Right atrium auricular region (tissue), 2 donors: ENCODE data around the gene FHL1. TPM values are rescaled to one million over a fixed set of nuclear protein-coding genes. Genes with fewer than 3 reads are reported as not detected.

Source experiments
- DNase-seq: peaks from one replicate; pipeline ENCODE4 v3.0.0-alpha.2; 2019; ENCODE audit warnings: low spot score
- H3K27ac ChIP-seq, 2 donors: fragments of 200-600 bp; sonication (generic); 1 replicate in 1 of 2; 2 replicates in 1 of 2; pipeline ENCODE4 v1.5.1; 2016 to 2019
- H3K27me3 ChIP-seq, 2 donors: fragments of 200-600 bp; sonication (generic); one replicate each; pipeline versions ENCODE4 v1.5.1 to v1.6.0; 2017 to 2019
- H3K36me3 ChIP-seq: fragments of 200-600 bp; sonication (generic); one replicate; pipeline ENCODE4 v1.5.1; 2016
- H3K4me1 ChIP-seq, 2 donors: fragments of 200-600 bp; sonication (generic); one replicate each; pipeline versions ENCODE4 v1.5.1 to v1.6.0; 2017 to 2019
- H3K4me3 ChIP-seq, 2 donors: fragments of 200-600 bp; sonication (generic); 1 replicate in 1 of 2; 2 replicates in 1 of 2; pipeline ENCODE4 v1.5.1; 2017 to 2019; ENCODE audit warnings: mild to moderate bottlenecking in 1 of 2, moderate library complexity in 1 of 2
- H3K9me3 ChIP-seq, 2 donors: fragments of 200-600 bp; sonication (generic); one replicate each; pipeline ENCODE4 v1.5.1; 2019
- CTCF ChIP-seq, 2 donors: fragments of 200-600 bp; sonication (generic); IDR thresholded peaks; one replicate each; pipeline ENCODE4 v1.5.1; 2019; ENCODE audit warnings: antibody characterized with exemption in 2 of 2
- total RNA-seq, 2 donors: library from RNA; depleted of rRNA; stranded (reverse); fragments of >200 nt; gene quantifications; one replicate each; pipeline ENCODE4 v1.1.0, GENCODE V29; 2016

Gene FHL1
- total RNA-seq, 2 donors from 2014 or later, result 869 to 2,468 TPM

- H3K4me3 ChIP-seq, result no peak overlapping the region
- peak overlapping the region; percentile 37 to 40 for H3K27ac ChIP-seq
- DNase-seq, result no peak
- no peak for TF ChIP-seq CTCF (IDR thresholded peaks at IDR 0.05)
- H3K36me3 ChIP-seq, result no peaks in the 10 kb centered on the region
- no peaks in the 10 kb centered on the region for H3K9me3 ChIP-seq
- peaks cover 0 to 14% of the 10 kb centered on the region in 2 donors for H3K4me1 ChIP-seq
- H3K27me3 ChIP-seq, result no peaks in the 10 kb centered on the region
Measured at GRCh38 chrX:136154998-136155397, 7.7 kb downstream of the FHL1 start.

- Histone ChIP-seq H3K36me3 (no peaks in the 10 kb centered on the region), H3K9me3 (no peaks in the 10 kb centered on the region), H3K4me1 (peaks cover 0 to 14% of the 10 kb centered on the region in 2 donors), H3K4me3 (no peak overlapping the region), H3K27me3 (no peaks in the 10 kb centered on the region), H3K27ac (peak overlapping the region in 1 of 2 donors; percentile 45)
- no peak for DNase-seq
- no peak for TF ChIP-seq CTCF (IDR thresholded peaks at IDR 0.05)
Measured at GRCh38 chrX:136156560-136157117, 9.3 kb downstream of the FHL1 start.

DNA sequence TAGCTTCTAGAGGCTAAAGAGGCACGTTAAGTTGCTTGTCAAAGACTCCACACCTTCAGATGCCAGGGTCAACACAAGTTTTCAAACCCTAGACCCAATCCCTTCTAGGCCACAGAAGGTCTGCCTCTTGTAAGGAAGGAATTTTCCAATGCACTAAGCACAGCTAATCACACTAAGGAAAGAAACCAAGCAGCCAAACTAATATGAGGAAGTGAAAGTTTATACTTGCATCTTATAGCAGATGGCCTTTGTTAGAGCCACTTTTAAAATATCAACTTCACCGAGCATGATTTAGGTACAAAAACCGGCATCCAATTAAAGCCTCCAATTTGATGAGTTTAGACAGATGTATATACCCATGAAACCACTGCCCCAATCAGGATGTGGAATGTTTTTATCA lies 9.9 kb downstream of the FHL1 start:
- H3K4me3 ChIP-seq, result no peak overlapping the region
- peak overlapping the region; percentile 32 to 45 for H3K27ac ChIP-seq
- H3K4me1 ChIP-seq, result peaks cover 0 to 14% of the 10 kb centered on the region in 2 donors
- no peaks in the 10 kb centered on the region for H3K27me3 ChIP-seq
- no peaks in the 10 kb centered on the region for H3K9me3 ChIP-seq
- no peaks in the 10 kb centered on the region for H3K36me3 ChIP-seq
- DNase-seq, result no peak
- no peak for TF ChIP-seq CTCF (IDR thresholded peaks at IDR 0.05)

DNA sequence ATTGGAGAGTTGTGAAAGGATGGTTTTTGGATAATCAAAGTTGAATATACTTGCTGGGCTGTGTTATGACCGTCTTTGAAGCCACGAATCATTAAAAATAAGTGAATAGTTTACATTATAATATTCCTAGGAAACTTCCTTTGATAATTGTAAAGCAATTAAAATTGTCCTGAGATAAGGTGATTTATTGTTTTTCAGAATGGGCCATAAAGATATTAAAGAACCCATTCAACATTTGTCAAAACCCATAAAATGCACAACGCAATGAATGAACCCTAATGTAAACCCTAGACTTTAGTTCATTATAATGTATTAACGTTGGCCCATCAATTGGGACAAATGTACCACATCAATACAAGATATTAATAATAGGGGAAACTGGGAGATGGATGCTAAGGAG lies 11.4 kb downstream of the FHL1 start:
- Histone ChIP-seq H3K9me3 (no peaks in the 10 kb centered on the region), H3K4me1 (peaks cover 0 to 14% of the 10 kb centered on the region in 2 donors), H3K36me3 (no peaks in the 10 kb centered on the region), H3K27ac (peak overlapping the region; percentile 35 to 70), H3K4me3 (no peak overlapping the region), H3K27me3 (no peaks in the 10 kb centered on the region)
- no peak for DNase-seq
- TF ChIP-seq CTCF (IDR thresholded peaks at IDR 0.05), result no peak

- no peak for TF ChIP-seq CTCF (IDR thresholded peaks at IDR 0.05)
- H3K9me3 ChIP-seq, result no peaks in the 10 kb centered on the region
- H3K36me3 ChIP-seq, result no peaks in the 10 kb centered on the region
- peaks cover 0 to 14% of the 10 kb centered on the region in 2 donors for H3K4me1 ChIP-seq
- peak overlapping the region; percentile 35 to 70 for H3K27ac ChIP-seq
- H3K4me3 ChIP-seq, result no peak overlapping the region
- no peaks in the 10 kb centered on the region for H3K27me3 ChIP-seq
- DNase-seq, result no peak
Measured at GRCh38 chrX:136159611-136160025, 12.3 kb downstream of the FHL1 start.
